GM06990 (cell line): ENCODE data around the gene WDR83.

Experiments used
- DNase-seq: peaks from one replicate; pipeline ENCODE4 v3.0.0-alpha.2; 2011; ENCODE audit not compliant: insufficient read length; ENCODE audit errors: extremely low read depth
- H3K27me3 ChIP-seq: replicated peaks from 2 replicates; pipeline ENCODE4 v1.6.0; 2011; ENCODE audit warnings: low read length; ENCODE audit not compliant: control insufficient read depth, insufficient read depth
- H3K36me3 ChIP-seq: 2 replicates; pipeline ENCODE4 v1.5.1; 2011; ENCODE audit warnings: low read length; ENCODE audit not compliant: control insufficient read depth, insufficient read depth
- H3K4me3 ChIP-seq: replicated peaks from 2 replicates; pipeline ENCODE4 v1.5.1; 2011; ENCODE audit warnings: low read depth, mild to moderate bottlenecking, control low read depth, low read length
- CTCF ChIP-seq: IDR thresholded peaks from 2 replicates; pipeline ENCODE4 v1.5.1; 2011; ENCODE audit warnings: low read length, control low read depth, mild to moderate bottlenecking, inconsistent platforms; ENCODE audit not compliant: insufficient read depth, poor library complexity, severe bottlenecking

The WDR83 gene

DNA sequence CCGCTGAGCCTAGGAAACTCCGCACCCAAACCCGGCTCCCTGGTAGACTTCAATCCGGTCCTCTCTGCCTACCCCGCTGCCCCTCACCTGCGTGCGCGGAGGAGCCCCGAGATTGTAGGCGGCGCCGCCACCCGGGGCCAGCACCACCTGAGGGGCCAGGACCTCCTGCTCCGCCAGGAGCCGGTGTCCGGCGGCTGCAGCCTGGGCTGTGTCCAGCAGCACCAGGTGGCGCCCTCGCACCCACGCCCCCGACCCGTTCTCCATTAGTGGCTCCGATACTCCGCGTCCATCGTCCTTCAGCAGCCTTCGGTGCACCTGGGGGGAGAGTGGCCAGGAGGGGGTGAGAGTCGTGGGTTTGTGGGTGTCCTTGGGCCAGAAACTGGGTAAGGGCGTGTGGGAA is 18.5 kb upstream of the WDR83 start:
- H3K4me3 ChIP-seq: no peak overlapping the region
- H3K36me3 ChIP-seq: peaks cover 26% of the 10 kb centered on the region
- TF ChIP-seq CTCF: no peak
- DNase-seq: no peak
- H3K27me3 ChIP-seq: no peaks in the 10 kb centered on the region

DNA sequence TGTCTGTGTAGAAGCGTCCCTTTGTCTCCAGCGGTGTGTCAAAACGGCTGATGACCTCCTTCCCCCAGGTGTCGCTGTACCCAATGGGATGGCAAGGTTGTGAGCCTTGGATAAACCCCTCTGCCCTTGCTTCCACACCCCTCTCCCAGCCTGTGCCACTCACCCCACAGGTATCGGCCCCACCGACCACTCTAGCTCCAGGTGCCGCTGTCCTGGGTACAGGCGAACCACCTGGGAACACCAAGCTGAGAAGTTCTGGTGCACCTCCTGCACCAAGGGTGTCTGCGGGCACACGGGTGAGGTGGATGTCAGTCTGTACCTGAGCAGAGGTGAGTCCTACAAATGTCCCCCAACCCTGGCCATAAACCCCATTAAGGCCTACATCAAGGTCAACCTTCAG is 16.7 kb upstream of the WDR83 start:
- DNase-seq: no peak
- Histone ChIP-seq H3K36me3 (peaks cover 31% of the 10 kb centered on the region), H3K4me3 (no peak overlapping the region), H3K27me3 (no peaks in the 10 kb centered on the region)
- no peak for TF ChIP-seq CTCF

DNA sequence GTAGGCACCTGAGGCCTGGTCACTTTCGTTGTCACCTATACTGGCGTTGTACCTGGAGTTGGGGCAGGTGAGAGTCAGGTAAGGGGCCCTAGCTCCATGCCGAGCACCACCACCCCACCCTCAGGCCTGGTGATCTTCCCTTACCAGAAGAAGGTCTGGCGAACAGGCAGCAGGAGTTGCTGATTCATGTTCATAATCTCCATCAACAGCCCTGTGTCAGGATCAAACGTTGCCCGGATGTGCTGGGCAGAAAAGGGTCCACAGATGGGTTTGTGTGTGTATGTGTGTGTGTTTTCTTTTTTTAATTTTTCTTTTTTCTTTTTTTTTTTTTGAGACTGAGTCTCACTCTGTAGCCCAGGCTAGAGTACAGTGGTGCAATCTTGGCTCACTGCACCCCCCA is 14.4 kb upstream of the WDR83 start:
- H3K36me3 ChIP-seq: peaks cover 36% of the 10 kb centered on the region

GRCh38 chr19:12655546-12655945 is 11.1 kb upstream of the WDR83 start:
- no peak for DNase-seq
- TF ChIP-seq CTCF: no peak
- peaks cover 36% of the 10 kb centered on the region for H3K36me3 ChIP-seq

More for the DNA sequence above, 14.4 kb upstream of the WDR83 start:
- no peak for DNase-seq
- Histone ChIP-seq H3K4me3 (no peak overlapping the region), H3K27me3 (no peaks in the 10 kb centered on the region)
- no peak for TF ChIP-seq CTCF

GRCh38 chr19:12656899-12657571 is 9.6 kb upstream of the WDR83 start:
- H3K36me3 ChIP-seq: peaks cover 42% of the 10 kb centered on the region
- H3K4me3 ChIP-seq: no peak overlapping the region

More at GRCh38 chr19:12655546-12655945, 11.1 kb upstream of the WDR83 start:
- H3K27me3 ChIP-seq: no peaks in the 10 kb centered on the region
- H3K4me3 ChIP-seq: no peak overlapping the region

More at GRCh38 chr19:12656899-12657571, 9.6 kb upstream of the WDR83 start:
- no peak for TF ChIP-seq CTCF
- H3K27me3 ChIP-seq: no peaks in the 10 kb centered on the region
- no peak for DNase-seq
